ENCODE measurements around the gene PRCC.

The PRCC gene

DNA sequence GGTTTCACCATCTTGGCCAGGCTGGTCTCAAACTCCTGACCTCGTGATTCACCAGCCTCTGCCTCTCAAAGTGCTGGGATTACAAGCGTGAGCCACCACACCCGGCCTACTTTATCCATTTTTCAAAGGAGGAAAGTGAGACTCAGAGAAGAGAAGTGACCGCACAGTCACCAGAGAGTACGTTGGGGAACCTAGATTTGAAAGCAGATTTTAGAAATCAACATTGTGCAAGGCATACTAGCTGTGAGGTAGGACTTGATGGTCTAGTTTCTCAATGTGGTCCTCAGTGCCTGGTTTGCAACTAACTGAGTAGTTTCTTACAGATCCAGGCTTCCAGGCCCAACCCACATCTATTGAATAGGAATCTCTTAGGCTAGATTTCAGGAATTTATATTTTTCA is 1.7 kb upstream of the PRCC start:
- DNase-seq, result no peak

DNA sequence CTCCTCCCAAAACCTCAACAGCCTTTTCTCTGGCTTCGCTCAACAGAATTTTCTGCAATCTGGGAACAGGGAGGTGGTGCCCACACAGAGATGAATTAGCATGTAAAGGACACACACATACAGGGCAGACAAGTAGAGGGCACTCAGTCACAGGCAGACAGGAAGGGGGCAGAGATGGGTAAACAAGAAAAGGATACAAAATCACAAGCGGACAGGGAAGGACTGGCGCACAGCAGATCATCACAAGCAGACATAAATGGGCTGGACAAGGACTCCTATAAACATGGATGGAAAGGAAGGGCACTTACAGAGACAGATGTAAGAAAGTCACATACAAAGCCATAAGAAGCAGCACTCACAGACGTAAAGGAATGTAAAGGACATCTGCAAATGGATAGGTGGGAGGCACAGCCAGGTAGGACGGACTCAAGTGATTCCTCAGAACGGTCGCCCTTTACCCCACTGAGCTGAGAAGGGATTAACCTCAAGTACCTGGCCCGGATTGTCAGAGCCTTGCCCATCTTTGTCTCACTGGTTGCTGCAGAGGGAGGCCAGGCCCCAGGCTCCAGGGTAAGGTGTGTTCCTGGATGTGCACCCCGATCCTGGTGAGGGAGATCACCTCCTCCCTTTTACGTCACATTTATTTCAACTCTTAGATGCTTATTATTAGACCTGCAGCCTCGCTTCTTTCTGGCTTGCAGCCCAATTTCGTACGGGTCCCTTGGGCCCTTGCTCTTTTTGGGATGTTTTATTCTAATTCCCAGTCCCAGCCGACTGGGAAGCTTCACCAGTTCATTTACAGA is 836 bp upstream of the PRCC start:
- no peak for DNase-seq

DNA sequence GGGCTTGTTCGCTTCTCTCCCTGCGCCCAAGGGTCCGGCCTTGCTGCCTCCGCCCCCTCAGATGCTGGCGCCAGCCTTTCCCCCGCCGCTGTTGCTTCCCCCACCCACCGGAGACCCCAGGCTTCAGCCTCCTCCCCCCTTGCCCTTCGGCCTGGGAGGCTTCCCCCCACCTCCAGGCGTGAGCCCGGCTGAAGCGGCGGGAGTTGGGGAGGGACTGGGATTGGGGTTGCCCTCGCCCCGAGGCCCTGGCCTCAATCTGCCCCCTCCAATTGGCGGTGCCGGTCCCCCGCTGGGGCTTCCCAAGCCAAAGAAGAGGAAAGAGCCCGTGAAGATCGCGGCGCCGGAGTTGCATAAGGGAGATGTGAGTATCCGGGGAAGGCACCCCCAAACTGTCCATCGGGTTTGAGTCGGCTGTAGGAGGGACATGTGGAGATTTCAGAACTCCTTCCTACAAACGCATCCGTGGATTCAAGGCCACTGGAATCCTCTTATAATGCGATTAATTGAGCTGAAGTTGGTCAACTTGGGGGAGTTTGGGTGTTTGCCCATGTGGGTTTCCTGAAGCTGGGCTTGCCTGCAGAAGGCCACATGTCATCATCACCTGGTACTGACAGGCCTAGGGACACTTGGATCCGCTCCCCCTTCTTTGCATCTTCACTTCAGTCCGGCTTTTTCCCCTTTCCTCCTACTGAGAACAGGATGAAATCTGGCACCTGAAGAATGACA is 707 bp downstream of the PRCC start:
- no peak for DNase-seq

DNA sequence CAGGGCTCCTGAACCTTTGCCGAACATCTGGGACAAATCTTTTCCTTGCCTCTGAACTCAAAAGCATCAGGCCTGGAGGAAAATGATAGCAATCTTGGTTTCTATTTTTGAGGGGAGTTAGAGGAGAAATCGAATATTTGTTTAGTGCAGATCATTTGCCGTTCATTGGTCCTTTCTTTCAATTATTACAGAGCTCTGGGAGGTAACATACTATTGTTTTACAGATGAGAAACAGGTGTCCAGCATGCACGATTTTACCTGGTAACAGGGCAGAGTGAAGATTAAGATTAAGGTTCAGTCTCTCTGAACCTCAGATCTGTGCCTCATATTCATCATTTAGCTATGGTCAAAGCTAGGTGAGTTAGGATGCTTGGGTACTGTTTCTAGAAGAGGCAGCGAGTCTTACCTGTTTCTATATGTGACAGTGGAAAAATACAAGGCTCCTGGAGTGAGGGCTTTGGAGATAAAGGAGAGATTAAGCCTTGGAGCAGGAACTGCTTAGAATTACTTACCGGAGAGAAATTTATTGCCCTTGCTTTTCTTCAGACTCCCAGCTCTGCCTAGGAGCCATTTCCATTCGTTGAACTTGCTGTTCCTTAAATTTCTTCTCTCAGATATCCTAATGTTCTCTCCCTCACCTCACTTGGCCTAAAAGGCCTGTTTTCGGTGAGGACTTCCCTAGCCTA is 1.4 kb downstream of the PRCC start:
- no peak for DNase-seq

DNA sequence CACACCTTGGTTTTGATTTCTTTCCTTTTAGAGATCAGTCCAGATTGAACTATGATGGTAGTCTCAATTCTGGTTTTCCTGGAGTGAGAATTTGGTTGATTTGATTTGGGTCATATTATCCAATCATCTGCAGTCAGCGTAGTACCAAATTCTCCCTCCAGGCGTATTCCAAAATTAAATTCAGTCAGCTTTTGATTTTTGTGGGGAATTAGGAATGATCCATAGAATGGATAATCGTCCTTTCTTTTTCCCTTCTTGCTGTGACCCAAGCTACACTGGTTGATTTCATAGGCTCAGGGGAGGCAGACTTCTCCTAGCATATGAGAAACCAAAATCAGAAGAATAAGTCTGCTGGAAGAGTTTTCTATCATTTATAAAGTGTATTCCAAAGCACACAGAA is 4.9 kb downstream of the PRCC start:
- no peak for DNase-seq

DNA sequence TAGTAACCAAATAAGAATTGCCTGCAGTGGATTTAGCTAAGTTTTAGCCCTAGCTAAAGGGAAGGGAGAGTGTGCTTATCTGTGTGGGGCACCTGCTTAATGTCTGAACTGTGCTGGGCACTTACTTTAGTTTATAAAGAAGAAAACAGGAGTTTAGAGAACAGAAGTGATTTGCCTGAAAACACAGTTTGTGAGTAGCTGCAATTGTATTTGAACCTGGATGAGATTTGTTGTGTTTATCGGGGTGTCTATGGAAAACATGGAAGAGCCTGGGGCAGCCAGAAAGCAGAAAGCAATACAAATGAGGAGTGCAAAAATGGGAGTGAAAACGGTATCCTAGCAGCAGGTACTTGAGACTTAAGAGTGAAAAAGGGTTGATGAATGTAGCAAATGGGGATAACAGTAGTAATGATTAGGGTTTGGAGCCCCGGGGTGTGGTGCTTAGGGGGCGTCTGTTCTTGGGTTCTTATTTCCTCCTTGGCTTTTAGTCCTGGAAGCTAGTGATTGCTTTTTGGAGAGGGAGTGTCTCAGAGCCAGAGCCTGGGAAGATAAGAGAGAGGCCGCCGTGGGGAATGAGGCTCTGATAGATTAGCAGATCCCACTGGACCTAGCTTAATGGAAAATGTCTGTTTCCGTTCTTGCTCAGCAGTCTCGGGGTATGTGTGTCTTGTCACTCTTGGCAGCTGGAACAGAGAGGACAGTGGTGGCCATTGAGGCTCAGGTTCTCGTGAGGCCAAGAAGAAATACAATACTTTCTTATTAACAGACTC is 5.6 kb downstream of the PRCC start:
- no peak for DNase-seq

DNA sequence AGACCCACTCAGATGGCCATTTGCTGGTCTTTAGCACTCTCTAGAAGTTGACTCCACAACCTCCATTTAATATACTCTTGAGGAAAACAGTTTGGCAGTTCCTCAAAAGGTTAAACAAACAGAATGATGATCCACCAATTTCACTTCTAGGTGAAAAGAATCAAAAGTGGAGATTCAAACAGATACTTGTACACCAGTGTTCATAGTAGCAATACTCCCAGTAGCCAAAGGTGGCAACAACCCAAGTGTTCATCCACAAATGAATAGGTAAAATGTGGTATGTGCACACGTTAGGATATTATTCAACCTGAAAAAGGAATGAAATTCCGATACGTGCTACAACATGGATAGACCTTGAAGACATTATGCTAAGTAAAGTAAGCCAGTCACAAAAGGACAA is 6.3 kb downstream of the PRCC start:
- DNase-seq, result no peak

DNA sequence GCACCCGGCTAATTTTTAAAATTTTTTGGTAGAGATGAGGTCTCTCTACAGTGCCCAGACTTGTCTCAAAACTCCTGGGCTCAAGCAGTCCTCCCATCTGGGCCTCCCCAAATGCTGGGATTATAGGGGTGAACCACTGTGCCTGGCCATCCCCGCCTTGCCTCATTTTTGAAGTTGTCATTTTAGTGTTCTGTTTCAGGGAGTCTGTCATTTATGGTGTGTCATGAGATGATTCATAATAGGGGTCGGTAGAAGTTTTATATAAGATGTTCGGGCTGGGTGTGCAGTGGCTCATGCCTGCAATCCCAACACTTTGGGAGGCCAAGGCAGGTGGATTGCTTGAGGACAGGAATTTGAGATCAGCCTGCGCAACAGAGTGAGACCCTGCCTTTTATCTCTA is 8.5 kb downstream of the PRCC start:
- no peak for DNase-seq

DNA sequence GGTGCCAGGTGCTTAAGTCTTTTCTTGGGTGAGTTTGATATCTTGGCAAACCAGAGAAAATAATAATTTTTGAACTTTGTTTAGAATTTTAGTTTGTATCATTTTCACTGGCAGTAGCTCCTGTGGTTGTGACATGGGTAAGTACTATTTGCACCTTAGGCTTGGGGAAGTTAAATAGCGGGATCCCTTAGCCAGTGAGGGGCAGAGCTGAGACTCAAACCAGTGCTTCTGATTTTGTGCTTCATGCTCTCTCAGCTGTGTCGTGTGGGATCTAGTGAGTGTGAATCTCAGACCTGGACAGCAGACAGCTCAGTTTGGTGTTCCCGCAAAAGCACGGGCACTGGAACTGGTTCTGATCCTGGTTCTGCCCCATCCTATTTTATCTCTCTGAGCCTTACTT is 9.6 kb downstream of the PRCC start:
- no peak for DNase-seq

DNA sequence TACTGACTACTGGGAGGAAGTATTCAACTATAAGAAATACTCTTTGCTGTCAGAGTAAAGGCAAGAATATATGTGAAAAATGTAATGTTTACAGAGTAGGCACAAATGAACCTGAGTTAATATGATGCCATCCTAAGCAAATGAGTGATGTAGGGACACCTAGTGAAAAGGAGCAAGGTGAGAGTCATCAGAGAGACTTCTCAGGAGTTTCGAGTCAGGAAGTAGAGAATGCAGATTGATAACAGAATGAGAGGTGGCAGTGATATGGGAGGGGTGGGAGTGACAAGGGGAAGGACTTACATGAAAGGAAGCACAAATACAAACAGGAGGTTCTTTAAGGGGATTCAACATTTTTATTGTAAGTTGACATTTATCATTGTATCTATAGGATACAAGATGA is 10.2 kb downstream of the PRCC start:
- DNase-seq, result no peak

DNA sequence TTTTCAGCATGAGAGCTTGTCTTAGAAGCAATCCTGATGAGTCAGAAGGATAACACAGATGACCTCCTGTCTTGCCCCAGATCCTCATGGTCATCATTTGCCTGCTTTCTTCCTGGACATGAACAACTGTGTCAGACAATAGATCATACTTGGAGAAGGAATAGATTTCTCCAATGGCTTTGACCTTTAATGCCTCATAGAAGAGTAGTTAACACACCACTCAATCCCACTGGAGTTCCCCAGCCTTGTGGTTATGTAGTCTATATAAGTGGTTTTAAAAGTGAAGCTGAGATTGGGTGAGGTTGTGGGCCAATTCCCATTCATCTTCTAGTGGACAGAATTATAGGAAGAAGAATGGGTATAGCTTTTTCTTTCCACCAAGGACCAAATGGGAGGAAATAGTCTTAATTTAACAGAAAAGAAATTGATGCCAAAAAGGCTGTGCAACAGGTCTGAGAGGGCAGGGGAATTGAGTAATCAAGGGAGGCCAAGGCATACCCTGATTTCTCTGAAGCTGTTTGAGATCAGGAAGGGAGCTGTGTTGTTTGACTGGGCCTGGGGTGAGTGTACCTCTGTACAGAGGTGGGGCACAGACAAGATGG is 14.4 kb downstream of the PRCC start:
- DNase-seq, result no peak

DNA sequence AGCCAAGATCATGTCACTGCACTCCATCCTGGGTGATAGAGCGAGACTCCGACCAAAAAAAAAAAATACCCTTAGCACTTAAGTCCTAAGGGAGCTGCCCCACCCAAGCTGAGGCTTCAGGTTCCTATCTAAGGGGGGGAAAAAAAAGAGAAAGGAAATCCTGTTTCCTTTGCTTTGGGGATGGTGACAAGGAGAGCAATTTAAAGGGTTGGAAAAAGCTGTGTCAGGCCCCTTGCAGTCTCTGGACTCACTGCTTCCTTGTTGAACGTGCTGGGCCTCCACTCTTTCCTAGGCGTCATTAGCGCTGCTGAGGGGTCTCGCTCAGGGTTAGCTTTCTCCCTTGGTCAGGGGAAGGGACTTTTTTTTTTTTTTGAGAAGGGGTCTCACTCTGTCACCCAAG is 18.1 kb downstream of the PRCC start:
- no peak for DNase-seq

DNA sequence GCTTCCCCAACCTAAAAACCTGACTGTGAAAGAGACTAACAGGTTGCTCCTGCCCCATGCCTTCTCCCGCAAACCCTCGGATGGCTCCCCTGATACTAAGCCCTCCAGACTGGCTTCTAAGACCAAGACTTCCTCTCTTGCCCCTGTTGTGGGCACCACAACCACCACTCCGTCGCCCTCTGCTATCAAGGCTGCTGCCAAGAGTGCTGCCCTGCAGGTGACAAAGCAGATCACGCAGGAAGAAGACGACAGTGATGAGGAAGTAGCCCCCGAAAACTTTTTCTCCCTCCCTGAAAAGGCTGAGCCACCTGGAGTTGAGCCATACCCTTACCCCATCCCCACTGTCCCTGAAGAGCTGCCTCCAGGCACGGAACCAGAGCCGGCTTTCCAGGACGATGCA is 19.3 kb downstream of the PRCC start:
- DNase-seq, result no peak

DNA sequence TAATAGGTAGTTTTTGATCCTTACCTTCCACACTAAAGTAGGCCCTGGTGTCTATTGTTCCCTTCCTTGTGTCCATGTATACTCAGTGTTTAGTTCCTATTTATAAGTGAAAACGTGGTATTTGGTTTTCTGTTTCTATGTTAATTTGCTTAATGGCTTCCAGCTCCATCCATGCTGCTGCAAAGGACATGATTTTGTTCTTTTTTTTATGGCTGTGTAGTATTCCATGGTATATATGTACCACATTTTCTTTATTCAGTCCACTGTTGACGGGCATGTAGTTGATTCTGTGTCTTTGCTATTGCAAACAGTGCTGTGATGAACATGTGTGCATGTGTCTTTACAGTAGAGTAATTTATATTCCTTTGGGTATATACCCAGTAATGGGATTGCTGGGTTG is 20.8 kb downstream of the PRCC start:
- DNase-seq, result no peak

DNA sequence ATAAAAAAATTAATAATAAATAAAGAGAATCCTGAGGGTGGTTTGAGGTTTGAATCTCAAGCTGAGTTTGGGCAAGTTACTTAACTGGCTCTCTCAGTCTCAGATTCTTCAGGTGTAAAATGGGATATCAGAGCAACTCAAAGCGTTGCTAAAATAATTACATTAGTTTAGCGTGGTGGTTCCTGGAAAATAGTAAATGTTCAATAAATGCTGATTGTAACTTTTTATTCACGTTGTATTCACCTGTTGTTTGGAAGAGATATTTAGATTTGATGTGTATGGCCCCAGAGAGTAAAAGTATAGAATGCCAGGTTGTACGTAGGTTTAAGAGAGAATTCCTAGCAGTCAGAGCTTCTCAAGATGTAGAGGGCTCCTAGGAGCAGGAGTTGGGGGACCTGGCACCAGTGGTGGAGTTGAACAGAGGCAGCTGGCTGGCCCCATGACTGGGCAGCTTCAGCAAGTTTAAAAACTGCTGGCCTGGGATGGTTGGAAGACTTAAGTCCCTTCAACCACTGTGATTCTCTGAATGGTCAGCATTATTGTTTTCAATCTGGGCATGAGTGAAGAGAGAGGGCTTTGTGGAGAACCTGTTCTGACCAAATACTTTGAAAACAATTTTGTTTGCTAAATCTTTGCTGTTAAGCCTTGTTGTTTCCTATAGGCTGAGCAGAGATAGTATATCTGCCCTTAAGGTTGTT is 22.4 kb downstream of the PRCC start:
- no peak for DNase-seq

DNA sequence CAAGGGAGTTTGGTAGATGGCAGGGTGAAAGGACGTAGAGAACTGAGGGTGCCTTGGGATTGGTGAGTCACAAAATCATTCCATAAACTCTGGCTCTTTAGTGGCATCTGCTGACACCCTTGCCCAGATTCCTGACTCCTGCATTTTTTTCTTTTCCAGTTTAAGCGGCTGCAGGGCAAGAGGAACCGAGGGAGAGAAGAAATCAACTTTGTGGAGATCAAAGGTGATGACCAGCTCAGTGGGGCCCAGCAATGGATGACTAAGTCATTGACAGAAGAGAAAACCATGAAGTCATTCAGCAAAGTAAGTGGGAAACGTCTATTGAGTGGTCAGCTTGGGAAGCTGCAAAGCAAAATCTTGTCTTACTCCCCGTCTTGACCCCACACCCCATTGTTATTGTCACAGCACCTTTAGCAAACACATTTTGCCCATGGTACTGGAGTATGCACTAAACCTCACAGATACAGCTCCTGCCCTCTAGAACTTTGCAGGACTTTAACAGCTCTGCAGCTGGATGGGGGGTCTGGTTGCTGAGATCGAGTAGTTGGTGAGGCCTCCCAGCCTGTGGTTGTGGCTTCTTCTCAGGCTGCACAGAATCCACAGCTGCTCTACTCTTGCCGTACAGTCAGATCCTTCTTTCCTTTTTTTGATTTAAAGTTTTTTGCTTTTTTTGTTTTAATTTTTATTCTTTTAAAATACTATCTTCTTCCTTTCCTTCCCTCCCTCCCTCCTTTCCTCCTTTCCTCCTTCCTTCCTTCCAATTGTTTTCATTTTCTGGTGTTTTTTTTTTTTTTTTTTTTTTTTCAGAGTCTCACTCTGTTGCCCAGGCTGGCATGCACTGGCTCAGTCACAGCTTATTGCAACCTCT is 27.4 kb downstream of the PRCC start:
- no peak for DNase-seq

DNA sequence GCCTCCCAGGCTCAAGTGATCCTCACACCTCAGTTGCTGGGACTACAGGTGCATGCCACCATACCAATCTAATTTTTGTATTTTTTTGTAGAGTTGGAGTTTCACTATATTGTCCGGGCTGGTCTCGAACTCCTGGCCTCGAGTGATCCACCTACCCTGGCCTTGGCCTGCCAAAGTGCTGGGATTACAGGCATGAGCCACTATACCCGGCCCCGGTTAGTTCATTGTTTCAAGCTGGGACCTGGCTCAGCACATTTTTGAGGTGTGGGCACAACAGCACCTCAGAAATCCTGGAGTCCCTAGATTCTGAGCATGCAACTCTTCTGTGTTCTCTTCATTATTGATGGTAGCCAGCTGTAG is 28.0 kb downstream of the PRCC start:
- DNase-seq, result no peak

DNA sequence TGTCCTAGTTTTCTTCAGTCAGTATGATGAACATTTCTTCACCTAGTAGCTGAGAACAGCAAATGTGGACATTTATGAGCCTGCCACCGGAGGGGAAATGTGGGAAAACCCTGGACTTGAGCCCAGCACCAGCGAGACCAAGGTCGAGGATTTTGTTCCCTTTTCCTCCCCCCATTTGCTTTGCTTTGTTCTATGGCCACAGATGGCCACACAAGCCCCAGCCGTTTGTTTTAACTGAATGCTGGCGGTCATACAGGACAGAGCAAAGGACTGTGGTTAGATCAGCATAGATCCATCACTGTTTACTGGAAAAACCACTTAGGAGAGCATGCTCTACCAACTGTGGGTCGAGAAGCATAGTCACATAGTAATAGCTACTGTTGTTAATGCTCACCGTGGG is 28.5 kb downstream of the PRCC start:
- DNase-seq, result no peak

DNA sequence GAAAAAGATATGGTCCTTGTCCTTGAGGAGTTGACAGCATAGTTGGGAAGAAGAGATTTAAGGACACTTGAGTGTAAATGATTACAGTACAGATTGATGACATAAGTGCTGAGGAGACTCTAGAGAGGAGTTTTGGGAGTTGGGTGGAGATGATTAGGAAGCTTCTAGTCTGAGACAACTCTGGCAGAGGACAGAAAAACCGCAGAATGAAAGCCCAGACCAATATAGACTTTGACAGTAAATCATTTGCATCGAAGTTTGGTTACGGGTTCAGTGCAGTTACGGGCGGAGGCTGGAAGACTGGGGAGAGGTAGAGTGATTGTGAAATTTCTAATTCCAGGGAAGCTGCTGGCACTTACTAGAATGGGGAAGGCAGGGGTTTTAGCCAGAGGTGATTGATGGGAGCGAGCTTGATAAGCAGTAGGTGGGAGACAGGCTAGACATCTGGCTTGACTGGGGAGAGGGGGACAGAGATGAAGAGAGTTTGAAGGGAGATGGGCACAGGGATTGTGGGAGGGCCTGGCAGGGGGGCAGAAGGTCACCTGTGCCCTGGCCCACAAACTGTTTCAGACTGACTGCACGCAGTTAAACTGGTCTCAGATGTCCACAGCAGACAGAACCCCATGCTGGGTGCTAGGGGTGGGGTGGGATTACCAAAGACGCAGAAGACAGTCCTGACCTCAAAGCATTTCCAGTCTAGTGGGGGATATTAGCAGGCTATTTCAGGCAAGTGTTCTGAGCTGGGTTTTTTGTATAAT is 29.2 kb downstream of the PRCC start:
- no peak for DNase-seq

DNA sequence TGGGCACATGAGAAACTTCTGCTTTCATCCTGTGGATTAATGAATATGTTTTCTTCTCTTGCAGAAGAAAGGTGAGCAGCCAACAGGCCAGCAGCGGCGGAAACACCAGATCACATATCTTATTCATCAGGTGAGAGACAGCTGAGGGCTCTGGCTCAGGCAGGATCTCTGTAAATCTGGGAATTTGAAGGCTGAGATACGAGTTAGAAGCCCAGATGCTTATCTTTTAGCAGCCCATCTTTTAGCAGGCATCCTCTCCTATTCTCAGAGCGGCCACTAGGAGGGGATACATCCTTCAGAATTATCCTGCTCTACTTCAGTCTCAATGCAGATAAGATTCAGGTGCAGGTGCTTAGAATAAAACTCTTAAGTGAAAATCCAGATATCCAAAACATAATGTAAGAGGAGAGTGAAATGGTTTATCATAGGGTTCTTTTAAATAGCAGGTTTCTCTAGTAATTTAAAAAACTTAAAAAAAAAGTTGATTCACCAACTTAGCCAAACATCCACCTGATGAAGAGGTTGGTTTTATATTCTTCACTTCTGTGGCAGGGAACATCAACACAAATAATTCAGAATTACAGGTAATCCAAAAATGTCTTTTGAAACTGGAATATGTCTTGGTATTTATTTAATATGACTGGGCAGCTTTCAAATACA is 30.0 kb downstream of the PRCC start:
- peak; percentile 8 for DNase-seq
